Adrenal gland (tissue), 12 donors: ENCODE results near the gene ZNF787. TPM values are rescaled to one million over a fixed set of nuclear protein-coding genes. Genes with fewer than 3 reads are reported as not detected.
"Not testable (repeated sequence)": the region's sequence is repeated elsewhere in the genome, so short reads cannot be mapped to it uniquely, and the experiment has no call there.

Source experiments
- DNase-seq, 7 donors: peaks; one replicate each; pipeline ENCODE4 v3.0.0-alpha.2; 2019 to 2020
- H3K27ac ChIP-seq, 5 donors: fragments of 200-600 bp; sonication (generic) in 4 of 5; 1 replicate in 3 of 5; 2 replicates in 2 of 5; pipeline versions ENCODE4 v1.5.1 to v1.8.0; 2016 to 2020; ENCODE audit warnings: mild to moderate bottlenecking in 1 of 5
- H3K27me3 ChIP-seq: fragments of 200-600 bp; 2 replicates; pipeline ENCODE4 v1.8.0; 2021
- H3K36me3 ChIP-seq, 2 donors: fragments of 200-600 bp; replicated peaks in 1 of 2; 1 replicate in 1 of 2; 2 replicates in 1 of 2; pipeline versions ENCODE4 v1.5.1 to v1.8.0; 2018 to 2022
- H3K4me1 ChIP-seq, 2 donors: fragments of 200-600 bp; replicated peaks in 1 of 2; 1 replicate in 1 of 2; 2 replicates in 1 of 2; pipeline versions ENCODE4 v1.5.1 to v1.8.0; 2018 to 2021
- H3K4me3 ChIP-seq, 4 donors: fragments of 200-600 bp; sonication (generic) in 3 of 4; one replicate each; pipeline ENCODE4 v1.5.1; 2016 to 2018
- H3K9me3 ChIP-seq, 3 donors: fragments of 200-600 bp; sonication (generic) in 1 of 3; replicated peaks in 1 of 3; 1 replicate in 2 of 3; 2 replicates in 1 of 3; pipeline versions ENCODE4 v1.5.1 to v1.8.0; 2016 to 2021
- CTCF ChIP-seq, 6 experiments: fragments of 450-650 bp in 4 of 6; fragments of 200-600 bp in 2 of 6; sonication (generic) in 1 of 6; IDR thresholded peaks; 1 replicate in 5 of 6; 2 replicates in 1 of 6; pipeline versions ENCODE4 v1.5.1 to v1.8.0; 2016 to 2021; ENCODE audit warnings: antibody characterized with exemption in 6 of 6, mild to moderate bottlenecking in 2 of 6, moderate library complexity in 1 of 6
- POLR2A ChIP-seq, 2 donors: fragments of 450-650 bp; IDR thresholded peaks; one replicate each; pipeline ENCODE4 v1.6.1; 2017; ENCODE audit warnings: antibody characterized with exemption in 2 of 2, mild to moderate bottlenecking in 2 of 2, moderate library complexity in 1 of 2
- WGBS, 4 donors: extraction: QIAGEN DNeasy Blood & Tissue Kit in 2 of 4; methylation state at CpG; one replicate each; pipeline versions ENCODE4 v1.1.5 to v1.1.7; 2013 to 2017; 5-methylcytosine and 5-hydroxymethylcytosine counted together
- intact Hi-C, 2 donors: fragments of 100-400 bp; cut with DNase I; formaldehyde crosslinking; loops; one replicate each; pipeline versions ENCODE4 v1.14.1 to v1.15.0; 2022 to 2023
- polyA plus RNA-seq, 3 donors: library from polyadenylated mRNA; stranded (reverse); fragments of 200-250 nt in 2 of 3; fragments of 350-450 nt in 1 of 3; fragmentation: Illumina TruSeq in 1 of 3; extraction: RNeasy Lipid Tissue Mini Kit (QIAGEN cat#74804) in 1 of 3; gene quantifications; one replicate each; pipeline ENCODE4 v1.2.3, GENCODE V29; 2013 to 2014
- total RNA-seq, 9 donors: library from RNA; depleted of rRNA in 4 of 9; stranded (reverse); fragments of >200 nt in 4 of 9; fragments of 120-200 nt in 1 of 9; fragmentation: NEBNext Ultra II Directional in 1 of 9; extraction: Animal tissue kit (Norgen Biotek cat#: 25700) in 1 of 9; gene quantifications; one replicate each; pipeline versions ENCODE4 v1.1.0 to v1.2.4, GENCODE V29; 2013 to 2023
- donor health status: healthy with polysubstance abuse.
- donor health status: Bipolar disorder and iron deficiency.
- donor health status: DM: yes; HTN: yes; CAD: no.
- donor health status: DM: no; HTN: no; CAD: no.
- donor health status: DM: no; HTN: no; CAD: no.
- donor health status: DM: yes; HTN: yes; CAD: no.

The ZNF787 gene
- total and polyA plus RNA-seq, 12 donors, result 4.6 to 51.5 (median 27.8) TPM

- no peak for DNase-seq
- H3K9me3 ChIP-seq, result no peaks in the 10 kb centered on the region
- H3K27ac ChIP-seq, result peak overlapping the region in 2 of 5 donors; percentile 2 to 19
- H3K36me3 ChIP-seq, result peaks cover 0 to 13% of the 10 kb centered on the region in 2 donors
- H3K4me1 ChIP-seq, result peaks cover 47 to 60% of the 10 kb centered on the region in 2 donors
- WGBS, 4 donors, result 83 to 86% (median 85%) methylated on average over 21 to 27 of the region's 27 CpGs
- H3K27me3 ChIP-seq, result no peaks in the 10 kb centered on the region
- no peak overlapping the region for H3K4me3 ChIP-seq
- intact Hi-C loops, result no loop called here
- TF ChIP-seq POLR2A (IDR thresholded peaks at IDR 0.05) (no peak), CTCF (IDR thresholded peaks at IDR 0.05) (no peak)
These were observed 14.7 kb downstream of the ZNF787 start for GRCh38 chr19:56106397-56106849.

- H3K9me3 ChIP-seq, DNase-seq, H3K4me3 ChIP-seq, H3K27me3 ChIP-seq, intact Hi-C loops: not testable (repeated sequence)
- peaks cover 42 to 55% of the 10 kb centered on the region in 2 donors for H3K4me1 ChIP-seq
- peak overlapping the region in 3 of 5 donors; percentile 64 to 72 (median 66) for H3K27ac ChIP-seq
- 93 to 95% (median 94%) methylated on average over 37 to 61 of the region's 61 CpGs for WGBS, 4 donors
- H3K36me3 ChIP-seq, result peaks cover 0 to 18% of the 10 kb centered on the region in 2 donors
These were observed 15.2 kb downstream of the ZNF787 start for GRCh38 chr19:56105831-56106396.

GRCh38 chr19:56105090-56105701 lies 15.9 kb downstream of the ZNF787 start:
- H3K9me3 ChIP-seq, result no peaks in the 10 kb centered on the region
- peaks cover 35 to 48% of the 10 kb centered on the region in 2 donors for H3K4me1 ChIP-seq
- H3K36me3 ChIP-seq, result peaks cover 0 to 18% of the 10 kb centered on the region in 2 donors
- TF ChIP-seq POLR2A (IDR thresholded peaks at IDR 0.05), result no peak
- TF ChIP-seq CTCF (IDR thresholded peaks at IDR 0.05), result peak; percentile 67 to 83 (median 80)
- no peak overlapping the region for H3K4me3 ChIP-seq
- intact Hi-C loops, result no loop called here
- DNase-seq, result peak; percentile 79 to 93 (median 91)
- H3K27ac ChIP-seq, result peak overlapping the region in 4 of 5 donors; percentile 64 to 72 (median 66)
- 14 to 23% (median 18%) methylated on average over 20 to 22 of the region's 22 CpGs for WGBS, 4 donors
- H3K27me3 ChIP-seq, result no peaks in the 10 kb centered on the region

- no peak for DNase-seq
- H3K4me3 ChIP-seq, result no peak overlapping the region
- H3K4me1 ChIP-seq, result peaks cover 27 to 40% of the 10 kb centered on the region in 2 donors
- intact Hi-C loops, result no loop called here
- peak overlapping the region in 2 of 5 donors; percentile 45 to 66 for H3K27ac ChIP-seq
- TF ChIP-seq POLR2A (IDR thresholded peaks at IDR 0.05) (no peak), CTCF (IDR thresholded peaks at IDR 0.05) (no peak)
- H3K36me3 ChIP-seq, result peaks cover 0 to 21% of the 10 kb centered on the region in 2 donors
- no peaks in the 10 kb centered on the region for H3K27me3 ChIP-seq
- no peaks in the 10 kb centered on the region for H3K9me3 ChIP-seq
- WGBS, 4 donors, result 91 to 94% (median 92%) methylated on average over 17 to 28 of the region's 29 CpGs
These were observed 16.7 kb downstream of the ZNF787 start for GRCh38 chr19:56104423-56104822.
